Measurements from ENCODE around the gene ABCA12.

Gene ABCA12

DNA sequence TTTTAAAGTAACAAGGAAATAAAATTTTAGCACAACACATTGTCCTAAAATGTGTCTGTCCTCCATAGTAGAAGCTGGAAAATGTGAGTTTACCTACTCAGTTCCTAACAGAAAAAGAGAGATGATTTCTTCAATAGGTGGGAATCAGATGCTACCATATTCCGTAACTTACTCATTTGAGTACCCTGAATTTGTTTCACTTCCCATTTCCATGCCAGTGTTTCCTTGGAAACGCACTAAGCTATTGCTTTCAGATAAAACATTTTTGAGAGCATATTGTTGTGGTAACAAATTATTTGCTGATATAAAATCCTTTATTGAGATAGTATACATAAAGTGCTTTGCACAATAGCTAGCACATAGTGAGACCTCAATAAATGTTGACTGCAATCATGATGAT lies 191.5 kb downstream of the ABCA12 start:
- DNase-seq: no peak

DNA sequence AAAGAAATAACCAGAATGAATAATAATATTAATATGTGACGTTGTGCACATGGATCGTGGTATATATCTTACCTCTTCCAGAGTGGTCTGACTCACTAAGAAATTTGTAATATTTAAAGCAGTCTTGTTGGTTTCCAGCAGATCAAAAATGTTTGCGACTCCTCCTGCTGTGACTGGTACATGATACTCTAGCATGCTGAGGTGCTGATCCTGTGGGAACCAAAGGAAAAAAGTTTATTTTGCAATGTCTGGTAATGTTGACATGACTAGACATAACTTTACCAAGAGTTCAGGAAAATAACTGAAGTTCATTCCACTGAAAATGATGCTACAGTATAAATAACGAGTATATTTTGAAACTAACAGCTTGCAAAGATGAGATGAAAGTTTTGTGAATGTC lies 204.4 kb downstream of the ABCA12 start:
- no peak for DNase-seq

DNA sequence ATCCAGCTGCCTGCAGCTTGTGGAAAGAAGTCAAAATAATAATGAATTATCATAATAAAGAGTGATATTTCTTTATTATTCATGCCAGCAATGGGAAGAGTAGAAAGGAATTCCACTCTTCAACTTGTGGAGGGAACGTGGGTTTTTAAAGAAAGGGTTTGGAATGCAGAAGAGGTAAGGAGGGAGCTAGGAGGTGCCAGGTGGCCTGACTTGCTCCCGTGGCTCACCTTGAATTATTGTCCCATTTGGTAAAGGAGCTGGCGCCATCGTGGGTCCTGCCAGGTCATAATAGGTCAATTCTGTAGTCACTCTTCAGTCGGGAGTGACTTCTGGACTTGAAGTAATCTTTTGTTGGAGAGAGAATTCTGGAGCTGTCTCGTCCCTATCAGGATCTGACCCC lies 233.8 kb downstream of the ABCA12 start:
- no peak for DNase-seq

GRCh38 chr2:214904176-214904575 lies 234.2 kb downstream of the ABCA12 start:
- no peak for DNase-seq

GRCh38 chr2:214902286-214902685 lies 236.1 kb downstream of the ABCA12 start:
- DNase-seq: no peak

GRCh38 chr2:214899751-214900150 lies 238.7 kb downstream of the ABCA12 start:
- no peak for DNase-seq

DNA sequence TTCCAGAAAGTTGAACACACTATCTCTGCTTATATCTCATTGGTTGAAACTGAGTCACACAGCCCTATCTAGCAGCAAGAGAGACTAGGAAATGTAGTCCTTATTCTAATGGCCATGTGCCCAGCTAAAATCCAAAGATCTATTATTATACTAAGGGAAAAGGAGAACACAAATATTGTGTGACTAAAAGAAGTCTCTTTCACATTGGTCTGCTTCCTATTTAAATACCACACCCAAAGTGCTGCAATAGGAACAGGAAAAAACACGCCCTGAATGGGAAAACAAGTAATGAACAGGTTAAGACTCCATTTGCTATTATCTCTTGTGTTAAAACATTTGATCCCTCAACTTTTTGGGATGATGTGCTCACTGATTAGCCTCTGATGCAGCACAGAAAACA lies 242.2 kb downstream of the ABCA12 start:
- DNase-seq: no peak

- DNase-seq: no peak
These were observed 243.0 kb downstream of the ABCA12 start for GRCh38 chr2:214895469-214895868.

- DNase-seq: no peak
These were observed 249.1 kb downstream of the ABCA12 start for GRCh38 chr2:214889301-214889700.

- no peak for DNase-seq
These were observed 256.7 kb downstream of the ABCA12 start for GRCh38 chr2:214881647-214882202.

Measured in NCI-H524 treated with DMSO at 0.1 percent for 48 hours (cell line).